Esophagus squamous epithelium (tissue), 4 donors: Measurements from ENCODE around the gene PHC2.

ENCODE experiments used
- POLR2A ChIP-seq, 4 donors: fragments of 450-650 bp; IDR thresholded peaks; one replicate each; pipeline ENCODE4 v1.6.1; 2017; ENCODE audit warnings: antibody characterized with exemption in 4 of 4, mild to moderate bottlenecking in 4 of 4, moderate library complexity in 3 of 4
- TF ChIP-seq, protein P1 (sequence below), 6 experiments: fragments of 450-650 bp in 4 of 6; fragments of 200-600 bp in 2 of 6; sonication (generic) in 2 of 6; IDR thresholded peaks; one replicate each; pipeline ENCODE4 v1.5.1; 2016 to 2019; ENCODE audit warnings: antibody characterized with exemption in 6 of 6, mild to moderate bottlenecking in 4 of 6, moderate library complexity in 4 of 6

DNA sequence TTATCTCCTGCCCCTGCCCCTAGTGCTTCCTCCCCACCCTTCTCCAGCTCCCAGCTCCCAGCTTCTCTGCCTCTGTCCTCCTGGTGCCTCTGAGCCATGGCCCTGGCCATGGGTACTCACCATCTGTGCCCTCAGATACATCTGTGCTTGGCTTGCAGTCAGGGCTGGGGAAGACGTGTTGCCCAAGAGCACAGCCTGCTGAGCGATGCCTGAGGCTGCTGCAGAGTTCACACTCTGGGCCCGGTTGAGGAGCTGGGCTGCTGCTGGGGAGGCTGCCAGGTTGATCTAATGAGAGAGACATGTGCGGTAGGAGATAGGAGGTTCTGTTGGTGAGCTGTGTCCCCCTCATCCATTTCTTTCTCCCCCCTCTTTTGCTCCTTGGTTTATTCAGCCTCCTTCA lies 60.6 kb downstream of the PHC2 start:
- TF ChIP-seq, protein P1, sequence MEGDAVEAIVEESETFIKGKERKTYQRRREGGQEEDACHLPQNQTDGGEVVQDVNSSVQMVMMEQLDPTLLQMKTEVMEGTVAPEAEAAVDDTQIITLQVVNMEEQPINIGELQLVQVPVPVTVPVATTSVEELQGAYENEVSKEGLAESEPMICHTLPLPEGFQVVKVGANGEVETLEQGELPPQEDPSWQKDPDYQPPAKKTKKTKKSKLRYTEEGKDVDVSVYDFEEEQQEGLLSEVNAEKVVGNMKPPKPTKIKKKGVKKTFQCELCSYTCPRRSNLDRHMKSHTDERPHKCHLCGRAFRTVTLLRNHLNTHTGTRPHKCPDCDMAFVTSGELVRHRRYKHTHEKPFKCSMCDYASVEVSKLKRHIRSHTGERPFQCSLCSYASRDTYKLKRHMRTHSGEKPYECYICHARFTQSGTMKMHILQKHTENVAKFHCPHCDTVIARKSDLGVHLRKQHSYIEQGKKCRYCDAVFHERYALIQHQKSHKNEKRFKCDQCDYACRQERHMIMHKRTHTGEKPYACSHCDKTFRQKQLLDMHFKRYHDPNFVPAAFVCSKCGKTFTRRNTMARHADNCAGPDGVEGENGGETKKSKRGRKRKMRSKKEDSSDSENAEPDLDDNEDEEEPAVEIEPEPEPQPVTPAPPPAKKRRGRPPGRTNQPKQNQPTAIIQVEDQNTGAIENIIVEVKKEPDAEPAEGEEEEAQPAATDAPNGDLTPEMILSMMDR (IDR thresholded peaks at IDR 0.05), result no peak
- no peak for TF ChIP-seq POLR2A (IDR thresholded peaks at IDR 0.05)
